H1 (cell line): Measurements from ENCODE around the gene CDH15. TPM values are rescaled to one million over a fixed set of nuclear protein-coding genes. Genes with fewer than 3 reads are reported as not detected.

ENCODE experiments used
- CTCF ChIA-PET: fragments of 300-600 bp; sonication (Branson Sonifier 250); formaldehyde crosslinking; loops from one replicate; lab custom pipeline; 2021; ENCODE audit not compliant: partially characterized antibody; lab: Charles Lee
- POLR2A ChIA-PET: fragments of 300-600 bp; sonication (Branson Sonifier 250); formaldehyde crosslinking; loops from one replicate; lab custom pipeline; 2021; ENCODE audit warnings: inconsistent platforms; ENCODE audit not compliant: partially characterized antibody; lab: Charles Lee
- DNase-seq, 2 experiments: peaks; one replicate each; pipeline versions ENCODE4 v3.0.0 to v3.0.0-alpha.2; 2010 to 2022; ENCODE audit warnings: low spot score in 2 of 2, low read depth in 1 of 2, mixed read lengths in 1 of 2
- FAIRE-seq: peaks from 2 replicates; lab custom pipeline; 2011; peaks lifted over from hg19 to GRCh38; lab: Jason Lieb, UNC
- H2AFZ ChIP-seq: 2 replicates; pipeline ENCODE4 v1.8.1; 2012; ENCODE audit warnings: low read length, inconsistent platforms
- H2AK5ac ChIP-seq: 2 replicates; pipeline ENCODE4 v1.6.1; 2013; ENCODE audit warnings: low read depth, low read length
- H2BK120ac ChIP-seq: replicated peaks from 2 replicates; pipeline ENCODE3; 2013; ENCODE audit warnings: low read depth, low read length, inconsistent platforms
- H2BK12ac ChIP-seq: 2 replicates; pipeline ENCODE4 v1.6.1; 2013; ENCODE audit warnings: low read depth, low read length
- H2BK15ac ChIP-seq: 2 replicates; pipeline ENCODE4 v1.6.1; 2013; ENCODE audit warnings: low read length
- H2BK20ac ChIP-seq: 2 replicates; pipeline ENCODE4 v1.6.1; 2013; ENCODE audit warnings: low read length
- H2BK5ac ChIP-seq: 2 replicates; pipeline ENCODE4 v1.6.1; 2013; ENCODE audit warnings: low read depth, low read length
- H3K14ac ChIP-seq: 2 replicates; pipeline ENCODE4 v1.6.1; 2013; ENCODE audit warnings: inconsistent platforms; ENCODE audit not compliant: insufficient read length
- H3K18ac ChIP-seq: 2 replicates; pipeline ENCODE4 v1.6.1; 2013; ENCODE audit warnings: low read length; ENCODE audit errors: extremely low read depth
- H3K23ac ChIP-seq: 2 replicates; pipeline ENCODE4 v1.6.1; 2013; ENCODE audit warnings: inconsistent platforms; ENCODE audit not compliant: insufficient read length
- H3K23me2 ChIP-seq: 2 replicates; pipeline ENCODE4 v1.6.1; 2013; ENCODE audit warnings: low read depth, low read length
- H3K27ac ChIP-seq: 2 replicates; pipeline ENCODE4 v1.6.1; 2011; ENCODE audit warnings: low read depth, low read length, inconsistent platforms
- H3K27me3 ChIP-seq, 4 experiments: replicated peaks in 1 of 4; 1 replicate in 1 of 4; 2 replicates in 3 of 4; pipeline versions ENCODE4 v1.6.1 to v1.8.1; 2011 to 2013; ENCODE audit warnings: low read length in 3 of 4, mild to moderate bottlenecking in 3 of 4, inconsistent platforms in 2 of 4, mixed read lengths in 2 of 4, moderate library complexity in 1 of 4; ENCODE audit not compliant: control insufficient read depth in 3 of 4, insufficient read depth in 3 of 4; ENCODE audit errors: extremely low read depth in 1 of 4
- H3K36me3 ChIP-seq, 4 experiments: 2 replicates each; pipeline versions ENCODE4 v1.6.1 to v1.8.1; 2011 to 2013; ENCODE audit warnings: mild to moderate bottlenecking in 4 of 4, low read length in 3 of 4, moderate library complexity in 2 of 4, control low read depth in 1 of 4, inconsistent platforms in 1 of 4; ENCODE audit not compliant: insufficient read depth in 4 of 4, control insufficient read depth in 2 of 4
- H3K4ac ChIP-seq: replicated peaks from 2 replicates; pipeline ENCODE3; 2013; ENCODE audit warnings: low read length, low read depth, mixed read lengths, inconsistent platforms; ENCODE audit not compliant: insufficient read length
- H3K4me1 ChIP-seq, 4 experiments: replicated peaks in 1 of 4; 1 replicate in 1 of 4; 2 replicates in 3 of 4; pipeline versions ENCODE4 v1.6.1 to v1.8.1; 2011 to 2013; ENCODE audit warnings: low read length in 3 of 4, inconsistent platforms in 2 of 4, mixed read lengths in 1 of 4; ENCODE audit not compliant: insufficient read depth in 4 of 4, control insufficient read depth in 3 of 4
- H3K4me2 ChIP-seq, 2 experiments: 2 replicates each; pipeline versions ENCODE4 v1.6.1 to v1.8.1; 2011 to 2013; ENCODE audit warnings: low read depth in 2 of 2, low read length in 2 of 2, control low read depth in 1 of 2, inconsistent platforms in 1 of 2, mild to moderate bottlenecking in 1 of 2; ENCODE audit not compliant: insufficient read depth in 1 of 2
- H3K4me3 ChIP-seq, 4 experiments: fragments of 200-600, 300-600 bp in 1 of 4; sonication (generic), shearing (Covaris generic), sonication (Bioruptor Twin) in 1 of 4; 2 replicates each; pipeline versions ENCODE4 v1.5.1 to v1.8.1; 2011 to 2016; ENCODE audit warnings: low read length in 4 of 4, low read depth in 3 of 4, control low read depth in 2 of 4, inconsistent platforms in 2 of 4, mild to moderate bottlenecking in 2 of 4, mixed read lengths in 1 of 4, moderate library complexity in 1 of 4; ENCODE audit not compliant: insufficient read depth in 2 of 4; ENCODE audit errors: extremely low read depth in 1 of 4
- H3K56ac ChIP-seq: replicated peaks from 2 replicates; pipeline ENCODE3; 2013; ENCODE audit warnings: low read depth, mild to moderate bottlenecking, mixed read lengths, low read length, inconsistent platforms; ENCODE audit not compliant: insufficient read length
- H3K79me1 ChIP-seq: 2 replicates; pipeline ENCODE4 v1.6.1; 2013; ENCODE audit warnings: low read depth, low read length, control low read depth
- H3K79me2 ChIP-seq, 2 experiments: 2 replicates each; pipeline versions ENCODE4 v1.6.1 to v1.8.1; 2012 to 2013; ENCODE audit warnings: low read length in 2 of 2, mild to moderate bottlenecking in 2 of 2, inconsistent platforms in 1 of 2; ENCODE audit not compliant: insufficient read depth in 2 of 2, control insufficient read depth in 1 of 2
- H3K9ac ChIP-seq, 4 experiments: replicated peaks in 1 of 4; 1 replicate in 1 of 4; 2 replicates in 3 of 4; pipeline versions ENCODE4 v1.6.1 to v1.8.1; 2011 to 2013; ENCODE audit warnings: low read depth in 3 of 4, low read length in 3 of 4, control low read depth in 2 of 4, mild to moderate bottlenecking in 2 of 4, moderate library complexity in 2 of 4, inconsistent platforms in 1 of 4; ENCODE audit errors: extremely low read depth in 1 of 4
- H3K9me3 ChIP-seq, 2 experiments: 2 replicates each; pipeline versions ENCODE4 v1.6.1 to v1.8.1; 2012 to 2013; ENCODE audit warnings: mild to moderate bottlenecking in 2 of 2, moderate library complexity in 2 of 2, control low read depth in 1 of 2, inconsistent platforms in 1 of 2, low read depth in 1 of 2, low read length in 1 of 2, mixed read lengths in 1 of 2; ENCODE audit not compliant: insufficient read depth in 2 of 2
- H4K20me1 ChIP-seq, 2 experiments: replicated peaks in 1 of 2; 2 replicates each; pipeline versions ENCODE3 to v1.8.1; 2011 to 2013; ENCODE audit warnings: inconsistent platforms in 2 of 2, low read length in 2 of 2, mild to moderate bottlenecking in 1 of 2; ENCODE audit not compliant: insufficient read depth in 2 of 2, control insufficient read depth in 1 of 2
- H4K5ac ChIP-seq: 2 replicates; pipeline ENCODE4 v1.6.1; 2013; ENCODE audit warnings: low read length, low read depth, mixed read lengths, inconsistent platforms; ENCODE audit not compliant: insufficient read length
- H4K8ac ChIP-seq: 2 replicates; pipeline ENCODE4 v1.8.0; 2013; ENCODE audit warnings: mild to moderate bottlenecking, moderate library complexity, low read length, inconsistent platforms; ENCODE audit not compliant: insufficient read depth; ENCODE audit errors: extremely low read depth
- H4K91ac ChIP-seq: replicated peaks from 2 replicates; pipeline ENCODE3; 2013; ENCODE audit warnings: low read length, mixed read lengths, inconsistent platforms; ENCODE audit not compliant: insufficient read length
- BCL11A ChIP-seq, 2 experiments: IDR thresholded peaks; one replicate each; pipeline ENCODE4 v1.6.1; 2011; ENCODE audit warnings: low read depth in 2 of 2, low read length in 2 of 2, mild to moderate bottlenecking in 2 of 2
- CEBPB ChIP-seq: IDR thresholded peaks from 2 replicates; pipeline ENCODE4 v1.6.1; 2012; ENCODE audit warnings: low read depth, low read length
- CHD2 ChIP-seq: IDR thresholded peaks from 2 replicates; pipeline ENCODE4 v1.6.1; 2012; ENCODE audit warnings: low read length, improper control_type of control experiment
- CREB1 ChIP-seq: IDR thresholded peaks from 2 replicates; pipeline ENCODE4 v1.6.1; 2012; ENCODE audit warnings: inconsistent platforms
- EZH2 ChIP-seq: fragments of 200-600 bp; sonication (generic); IDR thresholded peaks from 2 replicates; pipeline ENCODE4 v1.7.1; 2012; ENCODE audit warnings: low read depth, mild to moderate bottlenecking, moderate library complexity, low read length, inconsistent platforms; ENCODE audit not compliant: severe bottlenecking
- GABPA ChIP-seq: IDR thresholded peaks from 2 replicates; pipeline ENCODE4 v1.6.1; 2011; ENCODE audit warnings: mild to moderate bottlenecking, low read length, moderate library complexity, borderline replicate concordance; ENCODE audit not compliant: insufficient read depth
- HDAC2 ChIP-seq, 2 experiments: fragments of 300-600 bp in 1 of 2; sonication (generic) in 1 of 2; IDR thresholded peaks; 2 replicates each; pipeline ENCODE4 v1.6.1; 2011 to 2012; ENCODE audit warnings: low read depth in 2 of 2, low read length in 2 of 2, mild to moderate bottlenecking in 2 of 2, moderate library complexity in 2 of 2, borderline replicate concordance in 1 of 2, inconsistent platforms in 1 of 2
- JUND ChIP-seq: IDR thresholded peaks from 2 replicates; pipeline ENCODE4 v1.6.1; 2011; ENCODE audit warnings: mild to moderate bottlenecking, improper control_type of control experiment, low read length
- POLR2AphosphoS5 ChIP-seq: IDR thresholded peaks from 2 replicates; pipeline ENCODE4 v1.6.1; 2011; ENCODE audit warnings: low read depth, low read length
- POU5F1 ChIP-seq: IDR thresholded peaks from 2 replicates; pipeline ENCODE4 v1.6.1; 2011; ENCODE audit warnings: low read depth, mild to moderate bottlenecking, low read length, moderate library complexity
- SIRT6 ChIP-seq: IDR thresholded peaks from one replicate; pipeline ENCODE4 v1.7.1; 2012; ENCODE audit warnings: low read length, inconsistent platforms
- WGBS, 2 experiments: shearing (Covaris generic) in 1 of 2; methylation state at CpG; one replicate each; pipeline versions ENCODE4 v1.1.6 to v1.1.7; 2013 to 2015; ENCODE audit warnings: low lambda C conversion rate in 2 of 2, mixed read lengths in 2 of 2, inconsistent platforms in 1 of 2, low coverage in 1 of 2, missing lambda C conversion rate in 1 of 2; ENCODE audit not compliant: insufficient replicate concordance in 2 of 2, insufficient coverage in 1 of 2, insufficient read length in 1 of 2; ENCODE audit errors: extremely low coverage in 1 of 2, missing lambda C conversion rate in 1 of 2; 5-methylcytosine and 5-hydroxymethylcytosine counted together
- polyA plus RNA-seq, 7 experiments: library from polyadenylated mRNA; depleted of rRNA in 3 of 7; stranded (reverse) in 5 of 7; unstranded in 2 of 7; fragments of >200 nt in 5 of 7; fragments of 200-250 nt in 2 of 7; gene quantifications; 1 replicate in 5 of 7; 2 replicates in 1 of 7; 4 replicates in 1 of 7; pipeline versions ENCODE4 v1.2.1 to v1.2.3, GENCODE V29; 2011 to 2013; ENCODE audit warnings: missing spikeins in 2 of 7, mixed read lengths in 2 of 7
- total RNA-seq: library from RNA; stranded (reverse); fragmentation: NEBNext Ultra II Directional; extraction: Animal tissue kit (Norgen Biotek cat#: 25700); gene quantifications from 2 replicates; pipeline ENCODE4 v1.2.1, GENCODE V29; 2021
- TF ChIP-seq, protein P1 (sequence below): IDR thresholded peaks from 2 replicates; pipeline ENCODE4 v1.6.1; 2012; ENCODE audit warnings: inconsistent platforms

CDH15 gene
- total and polyA plus RNA-seq, 2 of the 8 experiments (the other 6 are each of a cell fraction or from before 2014, with no cell fraction given), result 0.50 to 0.82 TPM

DNA sequence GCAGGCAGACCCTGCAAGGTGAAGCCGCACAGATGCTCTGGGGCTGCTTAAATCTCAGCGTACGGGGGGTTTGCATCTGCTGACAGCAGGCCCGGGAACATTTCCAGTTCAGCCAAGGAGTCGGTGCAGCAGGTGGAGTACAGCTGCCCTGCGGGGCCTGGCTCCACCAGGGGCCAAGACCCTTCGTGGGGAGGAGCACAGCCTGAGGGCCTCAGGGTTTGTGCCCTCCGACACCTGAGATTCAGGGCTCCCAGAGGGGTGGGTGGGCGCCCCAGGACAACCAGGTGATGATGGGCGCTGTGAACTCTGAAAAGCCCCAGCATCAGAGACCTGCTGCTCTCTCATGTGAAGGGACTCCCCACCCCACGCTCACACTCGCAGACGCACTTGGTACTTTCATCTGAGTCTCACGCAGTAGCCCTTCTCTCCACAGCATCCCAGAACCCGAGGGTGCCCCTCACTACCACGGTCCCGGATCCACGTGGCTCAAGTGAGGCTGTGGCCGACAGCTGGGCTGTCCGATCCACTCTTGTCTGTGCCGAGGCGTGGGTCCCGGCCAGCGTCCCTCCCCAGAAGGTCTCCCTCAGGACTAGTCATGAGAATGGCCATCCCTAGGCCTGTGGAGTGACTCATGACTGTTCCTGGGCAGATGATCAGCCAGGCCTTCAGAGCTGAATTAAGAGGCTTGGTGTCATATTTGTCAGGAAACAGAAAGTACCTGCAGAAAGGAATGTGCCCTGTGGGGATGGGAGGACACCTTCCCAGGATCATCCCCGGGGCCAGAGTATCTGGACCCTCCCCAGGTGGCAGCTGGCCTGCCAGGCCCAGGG lies 48.3 kb upstream of the CDH15 start:
- ChIA-PET CTCF (interaction anchor here (0.6 to 1.4 kb wide), 3 partner anchors 10 to 260 kb away, joined by 3 read pairs; no protein-coding TSS in a partner anchor), POLR2A (no interaction called here)
- H4K8ac ChIP-seq, result no peak overlapping the region
- H3K79me2 ChIP-seq, result no peaks in the 10 kb centered on the region; a peak in 1 of 4 replicates
- H3K4me3 ChIP-seq, result no peak overlapping the region
- H2BK15ac ChIP-seq, result no peak overlapping the region
- DNase-seq (no peak), FAIRE-seq (no peak)
- H2BK120ac ChIP-seq, result no peak overlapping the region
- no peak overlapping the region for H3K23ac ChIP-seq
- H4K20me1 ChIP-seq, result peaks cover 0 to 14% of the 10 kb centered on the region in 2 experiments
- H2BK12ac ChIP-seq, result no peak overlapping the region
- H3K18ac ChIP-seq, result no peak overlapping the region
- no peak overlapping the region for H3K27ac ChIP-seq
- H3K56ac ChIP-seq, result no peak overlapping the region
- H3K9ac ChIP-seq, result no peak overlapping the region
- 90% methylated on average over 25 of the region's 25 CpGs; no CpG with 5 or more reads in 1 of the 2 experiments for WGBS, 2 experiments
- H3K27me3 ChIP-seq, result no peaks in the 10 kb centered on the region
- H3K36me3 ChIP-seq, result peaks cover 0 to 20% (median 10%) of the 10 kb centered on the region in 4 experiments; a peak in 6 of 8 replicates
- no peak overlapping the region for H3K14ac ChIP-seq
- H3K23me2 ChIP-seq, result no peaks in the 10 kb centered on the region
- no peak overlapping the region for H3K4ac ChIP-seq
- no peak overlapping the region for H4K91ac ChIP-seq
- H2AK5ac ChIP-seq, result no peak overlapping the region
- no peak overlapping the region for H2BK20ac ChIP-seq
- no peaks in the 10 kb centered on the region for H3K9me3 ChIP-seq
- H4K5ac ChIP-seq, result no peak overlapping the region
- peaks cover 0 to 2% (median under 1%) of the 10 kb centered on the region in 4 experiments; a peak in 2 of 7 replicates for H3K4me1 ChIP-seq
- no peak overlapping the region for H3K4me2 ChIP-seq
- no peak overlapping the region for H2BK5ac ChIP-seq
- H2AFZ ChIP-seq, result no peak overlapping the region
- H3K79me1 ChIP-seq, result 0 out of 2 replicates have a peak, but pooled peaks cover 4% of the 10 kb centered on the region
- TF ChIP-seq SIRT6, result no peak
- no peak for TF ChIP-seq JUND
- TF ChIP-seq CREB1, result no peak
- TF ChIP-seq CEBPB, result no peak
- no peak for TF ChIP-seq POLR2AphosphoS5
- TF ChIP-seq CHD2, result no peak
- no peak for TF ChIP-seq GABPA
- TF ChIP-seq, protein P1, sequence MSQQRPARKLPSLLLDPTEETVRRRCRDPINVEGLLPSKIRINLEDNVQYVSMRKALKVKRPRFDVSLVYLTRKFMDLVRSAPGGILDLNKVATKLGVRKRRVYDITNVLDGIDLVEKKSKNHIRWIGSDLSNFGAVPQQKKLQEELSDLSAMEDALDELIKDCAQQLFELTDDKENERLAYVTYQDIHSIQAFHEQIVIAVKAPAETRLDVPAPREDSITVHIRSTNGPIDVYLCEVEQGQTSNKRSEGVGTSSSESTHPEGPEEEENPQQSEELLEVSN, result no peak
- TF ChIP-seq HDAC2 (IDR thresholded peaks at IDR 0.05; ENCODE audit: borderline replicate concordance in 1 of 2, low read depth in 2 of 2, low read length in 2 of 2), result no peak
- TF ChIP-seq EZH2, result no peak
- no peak for TF ChIP-seq BCL11A (IDR thresholded peaks at IDR 0.05; ENCODE audit: low read depth in 2 of 2, low read length in 2 of 2)
- TF ChIP-seq POU5F1, result no peak
